Neural progenitor cell (in vitro differentiated cells): Measurements from ENCODE around the gene PLA2G2F. TPM values are rescaled to one million over a fixed set of nuclear protein-coding genes. Genes with fewer than 3 reads are reported as not detected.
"Not testable (repeated sequence)": the region's sequence is repeated elsewhere in the genome, so short reads cannot be mapped to it uniquely, and the experiment has no call there.

Source experiments
- DNase-seq: peaks from one replicate; pipeline ENCODE4 v3.0.0-alpha.2; 2016; ENCODE audit warnings: low spot score
- H2AFZ ChIP-seq: fragments of 200-600 bp; sonication (generic); replicated peaks from 2 replicates; pipeline ENCODE4 v1.6.1; 2016; ENCODE audit warnings: antibody characterized with exemption
- H3F3A ChIP-seq: fragments of 200-600 bp; sonication (generic); 2 replicates; pipeline ENCODE4 v1.6.1; 2016; ENCODE audit warnings: antibody characterized with exemption, low read depth
- H3K27ac ChIP-seq: fragments of 200-600 bp; sonication (generic); 2 replicates; pipeline ENCODE4 v1.5.1; 2016; ENCODE audit warnings: mild to moderate bottlenecking
- H3K27me3 ChIP-seq: fragments of 200-600 bp; sonication (generic); 2 replicates; pipeline ENCODE4 v1.6.1; 2016; ENCODE audit warnings: mild to moderate bottlenecking, moderate library complexity
- H3K36me3 ChIP-seq: fragments of 200-600 bp; sonication (generic); 2 replicates; pipeline ENCODE4 v1.5.1; 2016
- H3K4me1 ChIP-seq: fragments of 200-600 bp; sonication (generic); 2 replicates; pipeline ENCODE4 v1.6.1; 2016; ENCODE audit warnings: mixed run types
- H3K4me2 ChIP-seq: fragments of 200-600 bp; sonication (generic); 2 replicates; pipeline ENCODE4 v1.6.1; 2016
- H3K4me3 ChIP-seq: fragments of 200-600 bp; sonication (generic); 2 replicates; pipeline ENCODE4 v1.5.1; 2016
- H3K79me2 ChIP-seq: fragments of 200-600 bp; sonication (generic); 2 replicates; pipeline ENCODE4 v1.6.1; 2016; ENCODE audit warnings: low read depth
- H3K9ac ChIP-seq: fragments of 200-600 bp; sonication (generic); 2 replicates; pipeline ENCODE4 v1.6.1; 2016
- H3K9me3 ChIP-seq: fragments of 200-600 bp; sonication (generic); 2 replicates; pipeline ENCODE4 v1.5.1; 2016; ENCODE audit warnings: low read depth
- H4K20me1 ChIP-seq: fragments of 200-600 bp; sonication (generic); 2 replicates; pipeline ENCODE4 v1.6.1; 2016; ENCODE audit warnings: low read depth
- H3K27ac Mint-ChIP-seq: 3 replicates; pipeline ENCODE4 v1.8.0; 2021; ENCODE audit warnings: mixed read lengths
- H3K27me3 Mint-ChIP-seq: 2 replicates; pipeline ENCODE4 v1.8.0; 2022; ENCODE audit warnings: low read depth, mild to moderate bottlenecking, inconsistent platforms, moderate library complexity, mixed read lengths; ENCODE audit not compliant: insufficient read depth
- H3K36me3 Mint-ChIP-seq: 3 replicates; pipeline ENCODE4 v1.8.0; 2021; ENCODE audit warnings: mixed read lengths
- H3K4me1 Mint-ChIP-seq: 3 replicates; pipeline ENCODE4 v1.8.0; 2021; ENCODE audit warnings: mixed read lengths
- H3K4me3 Mint-ChIP-seq: 3 replicates; pipeline ENCODE4 v1.8.0; 2021; ENCODE audit warnings: mild to moderate bottlenecking, moderate library complexity, mixed read lengths
- H3K9me3 Mint-ChIP-seq: 3 replicates; pipeline ENCODE4 v1.8.0; 2020; ENCODE audit warnings: mixed read lengths
- EZH2 ChIP-seq: fragments of 200-600 bp; sonication (generic); IDR thresholded peaks from 2 replicates; pipeline ENCODE4 v1.6.1; 2017; ENCODE audit warnings: antibody characterized with exemption, mild to moderate bottlenecking, moderate library complexity
- EZH2phosphoT487 ChIP-seq: fragments of 200-600 bp; sonication (generic); IDR thresholded peaks from 2 replicates; pipeline ENCODE4 v1.6.1; 2017; ENCODE audit warnings: antibody characterized with exemption
- total RNA-seq: library from RNA; depleted of rRNA; stranded (reverse); fragments of >200 nt; gene quantifications from 2 replicates; pipeline ENCODE4 v1.2.3, GENCODE V29; 2015; ENCODE audit warnings: low replicate concordance
- TF ChIP-seq, protein P1 (sequence below): fragments of 200-600 bp; sonication (generic); IDR thresholded peaks from 2 replicates; pipeline ENCODE4 v1.5.1; 2017; ENCODE audit warnings: antibody characterized with exemption, mild to moderate bottlenecking

PLA2G2F gene
- total RNA-seq, 1 donor from 2014 or later = not detected

DNA sequence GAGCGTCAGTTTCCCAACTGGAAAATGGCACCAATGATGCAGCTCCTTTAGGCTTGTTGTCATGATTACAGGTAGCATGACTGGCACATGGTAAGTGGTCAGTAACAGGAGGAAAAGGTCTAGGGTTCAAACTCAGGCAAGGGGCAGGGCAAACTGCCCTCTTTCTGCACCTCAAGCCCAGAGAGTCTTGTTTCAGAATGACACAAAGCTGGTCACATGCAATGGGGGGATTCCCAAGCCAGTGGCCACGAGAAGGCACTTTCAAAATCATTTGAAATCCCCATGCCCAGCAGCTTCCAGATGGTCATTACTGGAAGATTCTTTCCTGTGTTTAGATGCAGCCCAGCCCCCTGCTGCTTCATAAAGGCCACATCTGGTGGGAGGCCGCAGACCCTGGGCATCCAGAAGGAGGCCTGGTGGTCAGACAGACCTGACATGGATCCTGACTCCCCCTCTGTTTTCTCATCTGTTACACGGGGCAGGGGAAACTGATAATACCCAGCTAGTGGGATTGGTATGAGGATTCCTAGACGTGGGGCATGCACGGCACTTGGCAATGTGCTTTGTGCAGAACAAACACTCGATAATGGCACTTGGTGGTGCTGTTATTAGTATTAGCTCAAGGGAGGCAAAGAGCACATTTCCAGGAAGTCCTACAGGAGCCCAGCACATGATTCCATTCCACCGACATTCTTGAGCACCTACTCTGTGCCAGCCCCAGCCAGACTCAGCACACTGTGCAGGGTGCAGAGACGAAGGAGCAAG lies 12.9 kb upstream of the PLA2G2F start:
- peaks cover 3% of the 10 kb centered on the region for H3K27me3 Mint-ChIP-seq
- H3K36me3 Mint-ChIP-seq = no peaks in the 10 kb centered on the region
- H3K9ac ChIP-seq = no peak overlapping the region
- no peak overlapping the region for H3K4me2 ChIP-seq
- H3K4me1 Mint-ChIP-seq = no peaks in the 10 kb centered on the region
- no peak for DNase-seq
- no peak overlapping the region for H3K4me3 Mint-ChIP-seq
- H3K9me3 ChIP-seq = no peaks in the 10 kb centered on the region
- peaks cover 7% of the 10 kb centered on the region for H3K9me3 Mint-ChIP-seq
- no peak overlapping the region for H3K27ac ChIP-seq
- no peaks in the 10 kb centered on the region for H3F3A ChIP-seq
- no peak overlapping the region for H3K4me3 ChIP-seq
- H3K79me2 ChIP-seq = no peaks in the 10 kb centered on the region
- H3K36me3 ChIP-seq = no peaks in the 10 kb centered on the region
- TF ChIP-seq, protein P1, sequence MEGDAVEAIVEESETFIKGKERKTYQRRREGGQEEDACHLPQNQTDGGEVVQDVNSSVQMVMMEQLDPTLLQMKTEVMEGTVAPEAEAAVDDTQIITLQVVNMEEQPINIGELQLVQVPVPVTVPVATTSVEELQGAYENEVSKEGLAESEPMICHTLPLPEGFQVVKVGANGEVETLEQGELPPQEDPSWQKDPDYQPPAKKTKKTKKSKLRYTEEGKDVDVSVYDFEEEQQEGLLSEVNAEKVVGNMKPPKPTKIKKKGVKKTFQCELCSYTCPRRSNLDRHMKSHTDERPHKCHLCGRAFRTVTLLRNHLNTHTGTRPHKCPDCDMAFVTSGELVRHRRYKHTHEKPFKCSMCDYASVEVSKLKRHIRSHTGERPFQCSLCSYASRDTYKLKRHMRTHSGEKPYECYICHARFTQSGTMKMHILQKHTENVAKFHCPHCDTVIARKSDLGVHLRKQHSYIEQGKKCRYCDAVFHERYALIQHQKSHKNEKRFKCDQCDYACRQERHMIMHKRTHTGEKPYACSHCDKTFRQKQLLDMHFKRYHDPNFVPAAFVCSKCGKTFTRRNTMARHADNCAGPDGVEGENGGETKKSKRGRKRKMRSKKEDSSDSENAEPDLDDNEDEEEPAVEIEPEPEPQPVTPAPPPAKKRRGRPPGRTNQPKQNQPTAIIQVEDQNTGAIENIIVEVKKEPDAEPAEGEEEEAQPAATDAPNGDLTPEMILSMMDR = no peak
- no peaks in the 10 kb centered on the region for H4K20me1 ChIP-seq
- H3K4me1 ChIP-seq = no peaks in the 10 kb centered on the region
- no peaks in the 10 kb centered on the region for H3K27me3 ChIP-seq
- H3K27ac Mint-ChIP-seq = no peak overlapping the region
- no peak overlapping the region for H2AFZ ChIP-seq

DNA sequence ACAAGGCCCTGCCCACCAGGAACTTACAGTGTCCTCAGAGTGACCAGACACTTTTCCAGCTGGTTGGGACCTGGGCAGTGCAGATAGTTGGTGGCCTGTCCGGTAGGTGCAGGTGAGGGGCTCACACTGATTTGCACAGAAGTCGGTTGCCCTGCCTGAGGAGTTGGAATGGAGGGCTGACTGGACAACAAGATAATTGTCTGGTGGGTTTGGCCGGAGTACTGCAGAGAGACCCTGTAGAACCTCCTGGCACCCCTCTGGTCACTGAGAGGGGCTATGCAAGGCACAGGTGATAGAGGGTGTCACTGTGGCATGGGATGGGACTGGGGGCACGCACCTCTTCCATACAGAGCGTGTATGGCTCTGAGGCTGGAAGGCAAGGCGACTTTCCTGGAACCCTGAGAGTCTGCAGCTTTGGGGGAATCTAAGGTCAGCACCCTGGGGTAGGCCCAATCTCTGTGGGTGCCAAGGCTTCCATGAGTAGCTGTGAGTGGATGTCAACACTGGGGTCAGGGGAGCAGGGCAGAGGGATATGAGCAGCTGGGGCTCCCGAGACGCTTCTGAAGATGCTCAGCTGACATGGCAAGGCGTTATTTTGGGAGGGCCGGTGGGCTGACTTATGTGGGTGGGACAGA lies 12.2 kb upstream of the PLA2G2F start:
- no peaks in the 10 kb centered on the region for H3K4me1 ChIP-seq
- H3K4me1 Mint-ChIP-seq = no peaks in the 10 kb centered on the region
- H3K27me3 ChIP-seq = no peaks in the 10 kb centered on the region
- H3K79me2 ChIP-seq = no peaks in the 10 kb centered on the region
- H3K9me3 ChIP-seq = no peaks in the 10 kb centered on the region
- H3K36me3 ChIP-seq = no peaks in the 10 kb centered on the region
- no peaks in the 10 kb centered on the region for H3F3A ChIP-seq
- peaks cover 7% of the 10 kb centered on the region for H3K9me3 Mint-ChIP-seq
- no peak overlapping the region for H3K4me3 Mint-ChIP-seq
- H4K20me1 ChIP-seq = no peaks in the 10 kb centered on the region
- no peak overlapping the region for H3K27ac Mint-ChIP-seq
- no peak overlapping the region for H3K4me3 ChIP-seq
- DNase-seq = no peak
- no peak overlapping the region for H2AFZ ChIP-seq
- H3K4me2 ChIP-seq = no peak overlapping the region
- no peak for TF ChIP-seq EZH2phosphoT487
- TF ChIP-seq, protein P1 = no peak
- no peak for TF ChIP-seq EZH2
- no peak overlapping the region for H3K27ac ChIP-seq
- H3K27me3 Mint-ChIP-seq = peaks cover 2% of the 10 kb centered on the region
- H3K9ac ChIP-seq = no peak overlapping the region
- H3K36me3 Mint-ChIP-seq = no peaks in the 10 kb centered on the region

DNA sequence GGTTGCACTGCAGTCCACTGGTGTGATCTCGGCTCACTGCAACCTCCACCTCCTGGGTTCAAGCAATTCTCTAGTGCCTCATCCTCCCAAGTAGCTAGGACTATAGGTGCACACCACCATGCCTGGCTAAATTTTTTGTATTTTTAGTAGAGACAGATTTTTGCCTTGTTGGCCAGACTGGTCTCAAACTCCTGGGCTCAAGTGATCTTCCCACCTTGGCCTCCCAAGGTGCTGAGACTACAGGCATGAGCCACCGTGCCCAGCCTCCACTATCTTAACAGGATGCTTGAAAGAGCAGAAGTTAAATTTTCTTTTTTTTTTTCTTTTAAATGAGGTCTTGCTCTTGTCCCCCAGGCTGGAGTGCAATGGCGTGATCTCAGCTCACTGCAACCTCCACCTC lies 8.6 kb upstream of the PLA2G2F start:
- H3K27ac Mint-ChIP-seq, H3K4me1 Mint-ChIP-seq, H3K4me3 ChIP-seq, H3K9ac ChIP-seq, H3F3A ChIP-seq, H2AFZ ChIP-seq, H3K36me3 ChIP-seq, H3K27ac ChIP-seq, H3K36me3 Mint-ChIP-seq, H3K4me2 ChIP-seq, H3K4me3 Mint-ChIP-seq, H3K4me1 ChIP-seq, H3K79me2 ChIP-seq, H3K9me3 Mint-ChIP-seq, H3K9me3 ChIP-seq, H4K20me1 ChIP-seq, H3K27me3 Mint-ChIP-seq, DNase-seq, H3K27me3 ChIP-seq: not testable (repeated sequence)

DNA sequence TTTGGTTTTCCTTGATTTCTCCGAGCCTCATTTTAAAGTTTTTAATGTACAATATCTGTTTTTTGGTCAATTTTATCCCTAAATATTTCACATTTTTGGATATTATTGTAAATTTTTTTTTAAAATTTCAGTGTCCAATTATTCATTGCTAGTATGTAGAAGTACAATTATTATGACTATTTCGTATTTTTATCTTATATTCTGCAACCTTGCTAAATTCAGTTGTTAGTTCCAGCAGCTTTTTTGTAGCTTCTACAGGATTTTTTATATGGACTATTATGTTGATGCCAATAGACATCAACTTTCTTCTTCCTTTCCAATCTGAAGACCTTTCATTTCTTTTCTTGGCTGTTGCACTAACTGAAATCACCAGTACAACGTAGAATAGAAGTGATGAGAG lies 4.1 kb upstream of the PLA2G2F start:
- no peaks in the 10 kb centered on the region for H3K36me3 Mint-ChIP-seq
- H2AFZ ChIP-seq = no peak overlapping the region
- H3K27me3 ChIP-seq = no peaks in the 10 kb centered on the region
- H3K4me1 Mint-ChIP-seq = no peaks in the 10 kb centered on the region
- H3K9me3 Mint-ChIP-seq = peaks cover under 1% of the 10 kb centered on the region
- no peak overlapping the region for H3K4me2 ChIP-seq
- no peak overlapping the region for H3K27ac Mint-ChIP-seq
- no peaks in the 10 kb centered on the region for H3K9me3 ChIP-seq
- DNase-seq = no peak
- TF ChIP-seq, protein P1 = no peak
- TF ChIP-seq EZH2phosphoT487 (no peak), EZH2 (no peak)
- H4K20me1 ChIP-seq = no peaks in the 10 kb centered on the region
- H3K36me3 ChIP-seq = no peaks in the 10 kb centered on the region
- no peaks in the 10 kb centered on the region for H3K4me1 ChIP-seq
- no peaks in the 10 kb centered on the region for H3K79me2 ChIP-seq
- H3K27me3 Mint-ChIP-seq = peaks cover 2% of the 10 kb centered on the region
- no peak overlapping the region for H3K4me3 ChIP-seq
- H3K27ac ChIP-seq = no peak overlapping the region
- H3K9ac ChIP-seq = no peak overlapping the region
- no peaks in the 10 kb centered on the region for H3F3A ChIP-seq
- H3K4me3 Mint-ChIP-seq = no peak overlapping the region
